Activated CD8-positive, alpha-beta T cell treated with anti-CD3 and anti-CD28 coated beads for 36 hours (primary cell): Measurements from ENCODE around the gene GPR33. TPM values are rescaled to one million over a fixed set of nuclear protein-coding genes. Genes with fewer than 3 reads are reported as not detected.
"Not testable (repeated sequence)": the region's sequence is repeated elsewhere in the genome, so short reads cannot be mapped to it uniquely, and the experiment has no call there.

Source experiments
- ATAC-seq: fragments of 200-7000 bp; cut with Tn5 transposase; one replicate; pipeline ENCODE4 v1.10.0; 2021; ENCODE audit warnings: mild to moderate bottlenecking, moderate library complexity
- CTCF ChIA-PET: fragments of 350-600 bp; sonication (Branson Sonifier 250); formaldehyde crosslinking; loops from one replicate; lab custom pipeline; 2021; ENCODE audit warnings: antibody characterized with exemption; lab: Charles Lee
- POLR2A ChIA-PET: fragments of 350-600 bp; sonication (Branson Sonifier 250); formaldehyde crosslinking; loops from one replicate; lab custom pipeline; 2021; ENCODE audit warnings: antibody characterized with exemption; lab: Charles Lee
- DNase-seq: peaks from one replicate; pipeline ENCODE4 v3.0.0-alpha.2; 2020
- H3K27ac Mint-ChIP-seq: one replicate; pipeline ENCODE4 v1.8.0; 2021; ENCODE audit warnings: mild to moderate bottlenecking, mixed read lengths
- H3K27me3 Mint-ChIP-seq: one replicate; pipeline ENCODE4 v1.8.0; 2021; ENCODE audit warnings: mixed read lengths
- H3K36me3 Mint-ChIP-seq: one replicate; pipeline ENCODE4 v1.8.0; 2021; ENCODE audit warnings: low read depth, mixed read lengths
- H3K4me1 Mint-ChIP-seq: one replicate; pipeline ENCODE4 v1.8.0; 2021; ENCODE audit warnings: low read depth, mixed read lengths
- H3K4me3 Mint-ChIP-seq: one replicate; pipeline ENCODE4 v1.8.0; 2021; ENCODE audit warnings: mild to moderate bottlenecking, moderate library complexity, mixed read lengths
- H3K9me3 Mint-ChIP-seq: one replicate; pipeline ENCODE4 v1.8.0; 2021; ENCODE audit warnings: mixed read lengths
- intact Hi-C: fragments of 100-400 bp; cut with micrococcal nuclease; formaldehyde crosslinking; loops from one replicate; pipeline ENCODE4 v1.10.0; 2022
- total RNA-seq, 2 experiments: library from RNA; stranded (reverse); gene quantifications; one replicate each; pipeline ENCODE4 v1.2.3, GENCODE V29; 2021
- TF ChIP-seq, protein P1 (sequence below): fragments of 200-600 bp; IDR thresholded peaks from one replicate; pipeline ENCODE4 v1.8.0; 2022; ENCODE audit warnings: antibody characterized with exemption, mild to moderate bottlenecking

The GPR33 gene
- total RNA-seq, 2 experiments from 2014 or later = not detected

- Mint-ChIP-seq H3K4me3 (no peak overlapping the region), H3K27me3 (no peaks in the 10 kb centered on the region), H3K9me3 (peaks cover 2% of the 10 kb centered on the region), H3K4me1 (no peaks in the 10 kb centered on the region), H3K36me3 (peaks cover 18% of the 10 kb centered on the region), H3K27ac (no peak overlapping the region)
- DNase-seq (no peak), ATAC-seq (no peak)
- TF ChIP-seq, protein P1, sequence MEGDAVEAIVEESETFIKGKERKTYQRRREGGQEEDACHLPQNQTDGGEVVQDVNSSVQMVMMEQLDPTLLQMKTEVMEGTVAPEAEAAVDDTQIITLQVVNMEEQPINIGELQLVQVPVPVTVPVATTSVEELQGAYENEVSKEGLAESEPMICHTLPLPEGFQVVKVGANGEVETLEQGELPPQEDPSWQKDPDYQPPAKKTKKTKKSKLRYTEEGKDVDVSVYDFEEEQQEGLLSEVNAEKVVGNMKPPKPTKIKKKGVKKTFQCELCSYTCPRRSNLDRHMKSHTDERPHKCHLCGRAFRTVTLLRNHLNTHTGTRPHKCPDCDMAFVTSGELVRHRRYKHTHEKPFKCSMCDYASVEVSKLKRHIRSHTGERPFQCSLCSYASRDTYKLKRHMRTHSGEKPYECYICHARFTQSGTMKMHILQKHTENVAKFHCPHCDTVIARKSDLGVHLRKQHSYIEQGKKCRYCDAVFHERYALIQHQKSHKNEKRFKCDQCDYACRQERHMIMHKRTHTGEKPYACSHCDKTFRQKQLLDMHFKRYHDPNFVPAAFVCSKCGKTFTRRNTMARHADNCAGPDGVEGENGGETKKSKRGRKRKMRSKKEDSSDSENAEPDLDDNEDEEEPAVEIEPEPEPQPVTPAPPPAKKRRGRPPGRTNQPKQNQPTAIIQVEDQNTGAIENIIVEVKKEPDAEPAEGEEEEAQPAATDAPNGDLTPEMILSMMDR = no peak
- intact Hi-C loops = no loop called here
- POLR2A ChIA-PET = no interaction called here
- CTCF ChIA-PET = interaction anchor here (1.2 kb wide), 1 partner anchor 10 kb away, joined by 3 read pairs; no protein-coding TSS in a partner anchor
Observed at GRCh38 chr14:31440280-31440679, 47.6 kb downstream of the GPR33 start.

DNA sequence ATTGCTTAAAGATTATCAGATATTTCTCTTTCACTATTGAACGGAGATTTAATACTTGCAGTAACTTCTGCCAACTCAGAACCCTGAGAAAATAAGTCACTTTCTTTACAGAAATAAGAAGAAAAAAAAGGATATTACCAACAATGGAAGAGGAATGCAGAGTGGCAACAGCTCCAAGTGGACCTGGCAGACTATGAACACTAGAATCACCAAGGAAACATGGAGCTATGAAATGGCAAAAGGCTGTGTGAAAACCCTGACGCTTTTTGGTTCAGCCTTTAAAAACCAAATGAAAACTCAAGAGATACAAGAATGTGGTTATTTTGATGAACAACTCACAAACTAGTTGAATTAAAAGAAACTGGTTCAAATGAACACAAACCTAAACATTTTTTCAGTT is 48.3 kb downstream of the GPR33 start:
- no peak overlapping the region for H3K4me3 Mint-ChIP-seq
- H3K4me1 Mint-ChIP-seq = no peaks in the 10 kb centered on the region
- TF ChIP-seq, protein P1 = no peak
- no peak for ATAC-seq
- H3K27ac Mint-ChIP-seq = no peak overlapping the region
- POLR2A ChIA-PET = interaction anchor here (1.4 kb wide), 1 partner anchor 14 kb away, joined by 5 read pairs; no protein-coding TSS in a partner anchor
- H3K27me3 Mint-ChIP-seq = no peaks in the 10 kb centered on the region
- no peak for DNase-seq
- CTCF ChIA-PET = interaction anchor here (1.2 kb wide), 1 partner anchor 11 kb away, joined by 3 read pairs; no protein-coding TSS in a partner anchor
- intact Hi-C loops = no loop called here
- H3K9me3 Mint-ChIP-seq = peaks cover 2% of the 10 kb centered on the region
- H3K36me3 Mint-ChIP-seq = peaks cover 18% of the 10 kb centered on the region

DNA sequence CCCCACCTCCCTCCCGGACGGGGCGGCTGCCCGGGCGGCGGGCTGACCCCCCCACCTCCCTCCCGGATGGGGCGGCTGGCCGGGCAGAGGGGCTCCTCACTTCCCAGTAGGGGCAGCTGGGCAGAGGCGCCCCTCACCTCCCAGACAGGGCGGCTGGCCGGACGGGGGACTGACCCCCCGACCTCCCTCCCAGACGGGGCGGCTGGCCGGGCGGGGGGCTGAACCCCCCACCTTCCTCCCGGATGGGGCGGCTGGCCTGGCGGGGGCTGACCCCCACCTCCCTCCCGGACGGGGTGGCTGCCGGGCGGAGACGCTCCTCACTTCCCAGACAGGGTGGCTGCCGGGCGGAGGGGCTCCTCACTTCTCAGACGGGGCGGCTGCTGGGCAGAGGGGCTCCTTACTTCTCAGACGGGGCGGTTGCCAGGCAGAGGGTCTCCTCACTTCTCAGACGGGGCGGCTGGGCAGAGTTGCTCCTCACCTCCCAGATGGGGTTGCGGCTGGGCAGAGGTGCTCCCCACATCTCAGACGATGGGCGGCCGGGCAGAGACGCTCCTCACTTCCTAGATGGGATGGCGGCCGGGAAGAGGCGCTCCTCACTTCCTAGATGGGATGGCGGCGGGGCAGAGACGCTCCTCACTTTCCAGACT is 50.7 kb downstream of the GPR33 start:
- POLR2A ChIA-PET, DNase-seq, H3K4me1 Mint-ChIP-seq, H3K4me3 Mint-ChIP-seq, ATAC-seq, H3K9me3 Mint-ChIP-seq, intact Hi-C loops, CTCF ChIA-PET, H3K27ac Mint-ChIP-seq, H3K27me3 Mint-ChIP-seq: not testable (repeated sequence)
- H3K36me3 Mint-ChIP-seq = peaks cover 21% of the 10 kb centered on the region

GRCh38 chr14:31435276-31435675 is 52.6 kb downstream of the GPR33 start:
- ATAC-seq = no peak
- ChIA-PET CTCF (interaction anchor here (0.8 to 2.2 kb wide), 4 partner anchors 13 to 18 kb away, joined by 3 to 11 read pairs (median 4); partner anchors contain the start of gene HEATR5A), POLR2A (interaction anchor here (1.5 kb wide), 1 partner anchor 16 kb away, joined by 4 read pairs; no protein-coding TSS in a partner anchor)
- H3K27ac Mint-ChIP-seq = no peak overlapping the region
- no peak overlapping the region for H3K4me3 Mint-ChIP-seq
- peaks cover 32% of the 10 kb centered on the region for H3K36me3 Mint-ChIP-seq
- no peak for DNase-seq
- peaks cover 7% of the 10 kb centered on the region for H3K9me3 Mint-ChIP-seq
- intact Hi-C loops = no loop called here
- TF ChIP-seq, protein P1 = no peak
- no peaks in the 10 kb centered on the region for H3K27me3 Mint-ChIP-seq
- peaks cover 4% of the 10 kb centered on the region for H3K4me1 Mint-ChIP-seq

Other genes with a start within 250 kb of the GPR33 start
- 10 to 100 TPM; 12.7 to 15.7 TPM for gene HEATR5A, start 67.5 kb downstream of the GPR33 start, total RNA-seq
- gene DTD2, start 30.5 kb downstream of the GPR33 start, total RNA-seq = 10 to 100 TPM; 25.4 to 25.6 TPM
- 10 to 100 TPM; 14.3 to 14.4 TPM for gene NUBPL, start 73.4 kb upstream of the GPR33 start, total RNA-seq